Mesendoderm (in vitro differentiated cells): ENCODE results near the gene CCSER1.
A peak's percentile ranks its signal among the peaks of the same experiment; 100 is the strongest.

ENCODE experiments used
- DNase-seq: peaks from one replicate; pipeline ENCODE4 v3.0.0; 2013
- H2AK5ac ChIP-seq: 2 replicates; pipeline ENCODE4 v1.6.1; 2013; ENCODE audit warnings: low read length, inconsistent platforms
- H2BK120ac ChIP-seq: 2 replicates; pipeline ENCODE4 v1.6.1; 2013; ENCODE audit warnings: low read depth, mild to moderate bottlenecking, low read length, moderate library complexity, mixed read lengths
- H2BK15ac ChIP-seq: replicated peaks from 2 replicates; pipeline ENCODE4 v1.6.1; 2013; ENCODE audit warnings: low read depth, mild to moderate bottlenecking, moderate library complexity
- H2BK5ac ChIP-seq: 2 replicates; pipeline ENCODE4 v1.6.1; 2013; ENCODE audit warnings: low read length, inconsistent platforms
- H3K18ac ChIP-seq: 2 replicates; pipeline ENCODE4 v1.6.1; 2013; ENCODE audit warnings: mild to moderate bottlenecking, low read length, mixed read lengths
- H3K23ac ChIP-seq: one replicate; pipeline ENCODE4 v1.6.1; 2013; ENCODE audit warnings: low read length
- H3K27ac ChIP-seq: 2 replicates; pipeline ENCODE4 v1.5.1; 2013; ENCODE audit warnings: low read depth, mild to moderate bottlenecking, inconsistent platforms, low read length, moderate library complexity
- H3K27me3 ChIP-seq: 2 replicates; pipeline ENCODE4 v1.6.1; 2013; ENCODE audit warnings: low read length, control low read depth, mild to moderate bottlenecking, inconsistent platforms; ENCODE audit not compliant: insufficient read depth, poor library complexity
- H3K36me3 ChIP-seq: 2 replicates; pipeline ENCODE4 v1.6.1; 2013; ENCODE audit warnings: low read length, inconsistent platforms; ENCODE audit not compliant: control insufficient read depth, insufficient read depth
- H3K4ac ChIP-seq: one replicate; pipeline ENCODE4 v1.6.1; 2013; ENCODE audit warnings: low read depth, mild to moderate bottlenecking, low read length, moderate library complexity
- H3K4me1 ChIP-seq: 2 replicates; pipeline ENCODE4 v1.6.1; 2013; ENCODE audit warnings: low read depth, low read length, inconsistent platforms; ENCODE audit not compliant: control insufficient read depth
- H3K4me2 ChIP-seq: 2 replicates; pipeline ENCODE4 v1.6.1; 2013; ENCODE audit warnings: low read length
- H3K4me3 ChIP-seq: 2 replicates; pipeline ENCODE4 v1.5.1; 2013; ENCODE audit warnings: mild to moderate bottlenecking, low read length
- H3K56ac ChIP-seq: one replicate; pipeline ENCODE4 v1.6.1; 2013; ENCODE audit warnings: low read length
- H3K79me1 ChIP-seq: 2 replicates; pipeline ENCODE4 v1.6.1; 2013; ENCODE audit warnings: low read length, inconsistent platforms
- H3K79me2 ChIP-seq: 2 replicates; pipeline ENCODE4 v1.6.1; 2013; ENCODE audit warnings: mild to moderate bottlenecking, low read length; ENCODE audit not compliant: control insufficient read depth, insufficient read depth
- H3K9ac ChIP-seq: 2 replicates; pipeline ENCODE4 v1.6.1; 2013; ENCODE audit warnings: low read length, inconsistent platforms
- H4K5ac ChIP-seq: one replicate; pipeline ENCODE4 v1.6.1; 2013; ENCODE audit warnings: low read length
- H4K8ac ChIP-seq: one replicate; pipeline ENCODE4 v1.6.1; 2013; ENCODE audit warnings: low read depth, mild to moderate bottlenecking, control low read depth, low read length, moderate library complexity
- WGBS: extraction: QIAGEN DNeasy Blood & Tissue Kit; methylation state at CpG from one replicate; pipeline ENCODE4 v1.1.7; 2013; ENCODE audit warnings: low lambda C conversion rate, missing lambda C conversion rate; ENCODE audit not compliant: insufficient coverage; ENCODE audit errors: extremely low coverage; 5-methylcytosine and 5-hydroxymethylcytosine counted together

Gene CCSER1

GRCh38 chr4:90105274-90105673 is 21.9 kb upstream of the CCSER1 start:
- no peak overlapping the region for H2BK5ac ChIP-seq
- no peak overlapping the region for H3K27ac ChIP-seq
- H3K18ac ChIP-seq, result no peak overlapping the region
- DNase-seq, result no peak
- no peak overlapping the region for H2BK120ac ChIP-seq
- H3K4ac ChIP-seq, result no peak overlapping the region
- no peak overlapping the region for H3K4me2 ChIP-seq
- H2AK5ac ChIP-seq, result no peak overlapping the region
- H3K36me3 ChIP-seq, result no peaks in the 10 kb centered on the region
- no peaks in the 10 kb centered on the region for H3K79me1 ChIP-seq
- no peak overlapping the region for H2BK15ac ChIP-seq
- no peak overlapping the region for H3K23ac ChIP-seq
- WGBS, result no CpG with 5 or more reads among the region's 2 CpGs
- H3K4me1 ChIP-seq, result no peaks in the 10 kb centered on the region
- H3K56ac ChIP-seq, result no peak overlapping the region
- H4K5ac ChIP-seq, result no peak overlapping the region
- no peak overlapping the region for H3K4me3 ChIP-seq
- no peaks in the 10 kb centered on the region for H3K79me2 ChIP-seq
- H4K8ac ChIP-seq, result no peak overlapping the region
- H3K27me3 ChIP-seq, result no peaks in the 10 kb centered on the region
- H3K9ac ChIP-seq, result no peak overlapping the region

- no peak overlapping the region for H2BK5ac ChIP-seq
- no CpG with 5 or more reads among the region's 2 CpGs for WGBS
- no peak overlapping the region for H4K8ac ChIP-seq
Observed at GRCh38 chr4:90112715-90113114, 14.5 kb upstream of the CCSER1 start.

GRCh38 chr4:90113881-90114457 is 13.2 kb upstream of the CCSER1 start:
- H2BK120ac ChIP-seq, result no peak overlapping the region
- no peaks in the 10 kb centered on the region for H3K27me3 ChIP-seq
- WGBS, result 0% methylated on average over 1 of the region's 2 CpGs

More at GRCh38 chr4:90112715-90113114, 14.5 kb upstream of the CCSER1 start:
- H4K5ac ChIP-seq, result no peak overlapping the region
- H3K4me3 ChIP-seq, result no peak overlapping the region
- H2BK120ac ChIP-seq, result no peak overlapping the region
- DNase-seq, result no peak
- no peaks in the 10 kb centered on the region for H3K4me1 ChIP-seq
- no peaks in the 10 kb centered on the region for H3K79me2 ChIP-seq
- H3K56ac ChIP-seq, result no peak overlapping the region
- H3K9ac ChIP-seq, result no peak overlapping the region
- H3K79me1 ChIP-seq, result no peaks in the 10 kb centered on the region
- H3K23ac ChIP-seq, result no peak overlapping the region
- no peak overlapping the region for H3K27ac ChIP-seq
- H3K27me3 ChIP-seq, result no peaks in the 10 kb centered on the region
- H3K36me3 ChIP-seq, result no peaks in the 10 kb centered on the region
- no peak overlapping the region for H3K4me2 ChIP-seq
- no peak overlapping the region for H3K4ac ChIP-seq
- no peak overlapping the region for H3K18ac ChIP-seq
- H2BK15ac ChIP-seq, result no peak overlapping the region
- no peak overlapping the region for H2AK5ac ChIP-seq

DNA sequence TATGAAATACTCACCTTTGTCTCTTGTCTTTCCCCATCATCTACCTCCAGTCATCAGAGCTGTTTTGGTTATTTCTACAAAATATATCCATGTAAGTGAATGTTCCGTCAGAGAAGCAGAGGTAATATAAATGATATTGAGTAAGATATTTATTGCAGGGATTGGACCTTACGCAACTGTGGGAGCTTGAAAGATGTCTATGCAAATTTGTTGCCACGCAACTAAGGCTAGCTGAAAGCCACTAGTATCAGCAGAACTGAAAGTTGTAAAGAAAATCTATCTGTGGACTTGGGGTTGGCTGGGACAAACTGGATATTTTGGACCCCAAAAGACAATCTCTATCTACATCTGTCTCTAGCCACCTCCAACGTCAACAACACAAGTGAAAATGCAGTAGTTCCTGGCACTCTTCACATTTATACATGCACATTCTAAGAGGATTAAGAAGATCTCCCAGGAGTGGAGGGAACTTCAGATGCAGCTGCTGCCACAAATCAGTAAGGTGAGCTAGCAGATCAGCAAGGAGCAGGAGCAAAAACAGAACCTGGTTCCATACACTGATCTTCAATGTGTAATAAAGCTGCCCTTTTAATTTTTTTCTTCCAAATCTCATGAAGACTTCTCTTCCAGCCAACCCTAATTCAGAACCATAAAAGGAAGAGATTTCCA is 8.5 kb upstream of the CCSER1 start:
- Histone ChIP-seq H3K79me2 (no peaks in the 10 kb centered on the region), H3K56ac (no peak overlapping the region), H2BK120ac (no peak overlapping the region), H3K27ac (no peak overlapping the region), H2BK5ac (no peak overlapping the region), H3K79me1 (no peaks in the 10 kb centered on the region), H4K5ac (no peak overlapping the region), H3K4me1 (no peaks in the 10 kb centered on the region), H3K23ac (no peak overlapping the region), H2AK5ac (no peak overlapping the region), H4K8ac (no peak overlapping the region), H3K4ac (no peak overlapping the region), H3K4me3 (no peak overlapping the region), H2BK15ac (no peak overlapping the region), H3K27me3 (no peaks in the 10 kb centered on the region), H3K4me2 (no peak overlapping the region), H3K36me3 (no peaks in the 10 kb centered on the region), H3K9ac (no peak overlapping the region), H3K18ac (no peak overlapping the region)
- WGBS, result no CpG with 5 or more reads among the region's 4 CpGs
- DNase-seq, result no peak

More at GRCh38 chr4:90113881-90114457, 13.2 kb upstream of the CCSER1 start:
- Histone ChIP-seq H3K36me3 (no peaks in the 10 kb centered on the region), H3K79me1 (no peaks in the 10 kb centered on the region), H2AK5ac (no peak overlapping the region), H2BK5ac (no peak overlapping the region), H3K4me1 (no peaks in the 10 kb centered on the region), H3K27ac (no peak overlapping the region), H3K79me2 (no peaks in the 10 kb centered on the region), H3K18ac (no peak overlapping the region), H3K9ac (no peak overlapping the region), H3K23ac (no peak overlapping the region), H3K4me3 (no peak overlapping the region), H4K8ac (no peak overlapping the region), H3K56ac (no peak overlapping the region), H4K5ac (no peak overlapping the region), H2BK15ac (no peak overlapping the region), H3K4ac (no peak overlapping the region), H3K4me2 (no peak overlapping the region)
- DNase-seq, result no peak

DNA sequence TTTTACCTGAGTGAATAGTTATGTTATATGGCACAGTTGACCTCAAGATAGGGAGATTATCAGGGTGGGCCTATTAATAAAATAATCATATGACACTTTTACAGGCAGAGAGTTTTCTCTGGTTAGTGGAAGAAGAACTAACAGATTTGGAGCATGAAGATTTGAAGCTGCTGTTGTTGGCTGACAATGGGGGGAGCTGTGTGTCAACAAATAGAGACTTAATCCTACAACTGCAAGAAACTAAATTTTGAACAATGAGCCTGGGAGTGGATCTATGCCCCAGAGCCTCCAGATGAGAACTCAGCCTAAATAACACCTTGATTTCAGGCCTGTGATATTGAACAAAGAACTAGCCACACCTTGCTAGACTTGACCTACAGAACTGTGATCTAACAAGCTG is 7.2 kb upstream of the CCSER1 start:
- peak; percentile 60 for DNase-seq
- Histone ChIP-seq H2AK5ac (no peak overlapping the region), H4K5ac (no peak overlapping the region), H3K4me2 (no peak overlapping the region), H3K36me3 (no peaks in the 10 kb centered on the region), H2BK120ac (no peak overlapping the region), H3K4me1 (no peaks in the 10 kb centered on the region), H3K79me1 (no peaks in the 10 kb centered on the region), H3K27me3 (no peaks in the 10 kb centered on the region), H2BK15ac (no peak overlapping the region), H3K79me2 (no peaks in the 10 kb centered on the region), H3K56ac (no peak overlapping the region), H3K9ac (no peak overlapping the region), H2BK5ac (no peak overlapping the region), H3K18ac (no peak overlapping the region), H3K4ac (no peak overlapping the region), H3K27ac (no peak overlapping the region), H3K4me3 (no peak overlapping the region), H3K23ac (no peak overlapping the region), H4K8ac (no peak overlapping the region)

DNA sequence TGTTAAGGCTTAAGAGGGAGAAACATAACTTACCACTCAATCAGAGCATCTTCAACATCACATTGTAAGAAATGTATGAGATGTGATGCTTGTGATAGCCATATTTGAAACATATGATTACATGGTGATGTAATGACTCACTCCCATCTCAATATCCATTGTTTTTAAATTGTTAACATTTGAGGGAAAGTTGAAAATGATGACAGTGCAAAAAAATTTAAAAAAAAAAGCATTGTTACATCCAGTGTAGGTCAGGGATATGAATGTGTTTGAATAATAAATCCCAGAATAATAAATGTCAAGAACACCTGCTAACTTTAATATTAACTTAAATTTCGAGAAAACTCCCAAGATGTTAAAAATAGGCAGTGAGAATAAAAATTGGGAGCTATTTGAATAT is 6.4 kb upstream of the CCSER1 start:
- no peak overlapping the region for H2AK5ac ChIP-seq
- no peaks in the 10 kb centered on the region for H3K4me1 ChIP-seq
- no peak overlapping the region for H4K8ac ChIP-seq
- H3K56ac ChIP-seq, result no peak overlapping the region
- no peak overlapping the region for H2BK5ac ChIP-seq
- no peak overlapping the region for H3K4me2 ChIP-seq
- H3K79me2 ChIP-seq, result no peaks in the 10 kb centered on the region
- DNase-seq, result no peak
- WGBS, result no CpG with 5 or more reads among the region's 1 CpG
- H2BK15ac ChIP-seq, result no peak overlapping the region
- no peaks in the 10 kb centered on the region for H3K36me3 ChIP-seq
- H3K23ac ChIP-seq, result no peak overlapping the region
- no peak overlapping the region for H3K18ac ChIP-seq
- H3K27ac ChIP-seq, result no peak overlapping the region
- H4K5ac ChIP-seq, result no peak overlapping the region
- no peak overlapping the region for H3K4me3 ChIP-seq
- H2BK120ac ChIP-seq, result no peak overlapping the region
- H3K27me3 ChIP-seq, result no peaks in the 10 kb centered on the region
- H3K79me1 ChIP-seq, result no peaks in the 10 kb centered on the region
- no peak overlapping the region for H3K4ac ChIP-seq
- no peak overlapping the region for H3K9ac ChIP-seq
